Neural cell (in vitro differentiated cells): ENCODE measurements around the gene COL4A2. TPM values are rescaled to one million over a fixed set of nuclear protein-coding genes. Genes with fewer than 3 reads are reported as not detected.

Experiments used
- H2AFZ ChIP-seq: fragments of 200-600, 300-800 bp; sonication (generic), shearing (Covaris generic); 2 replicates; pipeline ENCODE4 v1.6.0; 2014; ENCODE audit warnings: low read depth, mild to moderate bottlenecking, antibody characterized with exemption, low read length, moderate library complexity
- H3F3A ChIP-seq: fragments of 200-600 bp; shearing (Covaris generic); 2 replicates; pipeline ENCODE4 v1.6.1; 2016; ENCODE audit warnings: mild to moderate bottlenecking, moderate library complexity, mixed read lengths, antibody characterized with exemption, low read length; ENCODE audit not compliant: insufficient read depth, poor library complexity, severe bottlenecking
- H3K27ac ChIP-seq: fragments of 200-600, 300-800 bp; sonication (generic), shearing (Covaris generic); 2 replicates; pipeline ENCODE4 v1.5.1; 2014; ENCODE audit warnings: mild to moderate bottlenecking, low read length, moderate library complexity
- H3K27me3 ChIP-seq: fragments of 300-800, 200-600 bp; sonication (generic), shearing (Covaris generic); 2 replicates; pipeline ENCODE4 v1.6.0; 2014; ENCODE audit warnings: mild to moderate bottlenecking, low read depth, low read length, moderate library complexity; ENCODE audit not compliant: insufficient read depth
- H3K36me3 ChIP-seq: fragments of 300-800, 200-600 bp; sonication (generic), shearing (Covaris generic); 2 replicates; pipeline ENCODE4 v1.5.1; 2014; ENCODE audit warnings: mild to moderate bottlenecking, antibody characterized with exemption, low read length, moderate library complexity; ENCODE audit not compliant: insufficient read depth
- H3K4me2 ChIP-seq: fragments of 300-800, 200-600 bp; sonication (generic), shearing (Covaris generic); 2 replicates; pipeline ENCODE4 v1.6.0; 2014; ENCODE audit warnings: mild to moderate bottlenecking, low read length
- H3K4me3 ChIP-seq: fragments of 300-800, 200-600 bp; sonication (generic), shearing (Covaris generic); 2 replicates; pipeline ENCODE4 v1.5.1; 2014; ENCODE audit warnings: mild to moderate bottlenecking, low read length, moderate library complexity
- H3K79me2 ChIP-seq: fragments of 200-600 bp; shearing (Covaris generic); replicated peaks from 2 replicates; pipeline ENCODE4 v1.6.0; 2014; ENCODE audit warnings: mild to moderate bottlenecking, low read length, moderate library complexity; ENCODE audit not compliant: insufficient read depth
- H3K9ac ChIP-seq: fragments of 300-800, 200-600 bp; sonication (generic), shearing (Covaris generic); 2 replicates; pipeline ENCODE4 v1.6.1; 2016; ENCODE audit warnings: mild to moderate bottlenecking, low read length, mixed read lengths
- H3K9me2 ChIP-seq: fragments of 200-600 bp; shearing (Covaris generic); 2 replicates; pipeline ENCODE4 v1.6.1; 2016; ENCODE audit warnings: mild to moderate bottlenecking, low read length, mixed read lengths; ENCODE audit not compliant: insufficient read depth
- H3K9me3 ChIP-seq: fragments of 200-600, 300-800 bp; sonication (generic), shearing (Covaris generic); 2 replicates; pipeline ENCODE4 v1.6.1; 2016; ENCODE audit warnings: mild to moderate bottlenecking, mixed run types, low read length, moderate library complexity, mixed read lengths
- H4K20me1 ChIP-seq: fragments of 200-600 bp; shearing (Covaris generic); 2 replicates; pipeline ENCODE4 v1.6.1; 2016; ENCODE audit warnings: mild to moderate bottlenecking, mixed run types; ENCODE audit not compliant: insufficient read depth
- EP300 ChIP-seq: fragments of 450-650 bp; conservative IDR thresholded peaks from 2 replicates; pipeline ENCODE4 v1.6.1; 2014; ENCODE audit warnings: antibody characterized with exemption, mild to moderate bottlenecking, moderate library complexity; ENCODE audit not compliant: poor library complexity, severe bottlenecking
- EZH2 ChIP-seq: fragments of 200-600, 300-800 bp; shearing (Covaris generic), sonication (generic); IDR thresholded peaks from 2 replicates; pipeline ENCODE4 v1.6.1; 2014; ENCODE audit warnings: antibody characterized with exemption, low read length, borderline replicate concordance, mild to moderate bottlenecking; ENCODE audit not compliant: insufficient read depth, poor library complexity, severe bottlenecking
- MXI1 ChIP-seq: fragments of 450-650 bp; conservative IDR thresholded peaks from 2 replicates; pipeline ENCODE4 v1.6.1; 2014; ENCODE audit warnings: antibody characterized with exemption, mild to moderate bottlenecking; ENCODE audit not compliant: poor library complexity, severe bottlenecking
- POLR2AphosphoS5 ChIP-seq: IDR thresholded peaks from 2 replicates; pipeline ENCODE4 v1.6.1; 2012
- RAD21 ChIP-seq: fragments of 450-650 bp; conservative IDR thresholded peaks from 2 replicates; pipeline ENCODE4 v1.6.1; 2014; ENCODE audit warnings: antibody characterized with exemption, mild to moderate bottlenecking, moderate library complexity
- REST ChIP-seq: IDR thresholded peaks from 2 replicates; pipeline ENCODE4 v1.6.1; 2012; ENCODE audit warnings: borderline replicate concordance
- SMC3 ChIP-seq: fragments of 450-650 bp; conservative IDR thresholded peaks from 2 replicates; pipeline ENCODE4 v1.6.1; 2014; ENCODE audit warnings: antibody characterized with exemption, mild to moderate bottlenecking, moderate library complexity; ENCODE audit not compliant: poor library complexity
- TAF1 ChIP-seq: IDR thresholded peaks from 2 replicates; pipeline ENCODE4 v1.6.1; 2012; ENCODE audit warnings: low read depth
- polyA plus RNA-seq: library from polyadenylated mRNA; depleted of rRNA; stranded (reverse); fragments of >200 nt; gene quantifications from 2 replicates; pipeline ENCODE4 v1.2.3, GENCODE V29; 2014
- TF ChIP-seq, protein P1 (sequence below): fragments of 450-650 bp; IDR thresholded peaks from 2 replicates; pipeline ENCODE4 v1.5.1; 2014; ENCODE audit warnings: antibody characterized with exemption, mild to moderate bottlenecking, moderate library complexity; ENCODE audit not compliant: poor library complexity, severe bottlenecking

The COL4A2 gene
- polyA plus RNA-seq, 1 donor from 2014 or later, result 30.8 TPM

GRCh38 chr13:110300090-110300815 is 6.8 kb upstream of the COL4A2 start:
- Histone ChIP-seq H4K20me1 (no peaks in the 10 kb centered on the region), H3K79me2 (no peaks in the 10 kb centered on the region), H3F3A (no peaks in the 10 kb centered on the region), H3K9ac (no peak overlapping the region), H3K9me2 (no peaks in the 10 kb centered on the region), H3K36me3 (no peaks in the 10 kb centered on the region), H3K9me3 (no peaks in the 10 kb centered on the region), H3K4me2 (no peak overlapping the region), H3K4me3 (no peak overlapping the region), H3K27me3 (no peaks in the 10 kb centered on the region), H2AFZ (no peak overlapping the region), H3K27ac (no peak overlapping the region)
- no peak for TF ChIP-seq SMC3
- TF ChIP-seq TAF1, result no peak
- TF ChIP-seq POLR2AphosphoS5, result peak; percentile 10

GRCh38 chr13:110301083-110301482 is 6.0 kb upstream of the COL4A2 start:
- H3K36me3 ChIP-seq, result no peaks in the 10 kb centered on the region
- TF ChIP-seq POLR2AphosphoS5 (no peak), MXI1 (no peak), REST (no peak), TAF1 (no peak), EZH2 (no peak), RAD21 (no peak), EP300 (no peak)
- TF ChIP-seq, protein P1, sequence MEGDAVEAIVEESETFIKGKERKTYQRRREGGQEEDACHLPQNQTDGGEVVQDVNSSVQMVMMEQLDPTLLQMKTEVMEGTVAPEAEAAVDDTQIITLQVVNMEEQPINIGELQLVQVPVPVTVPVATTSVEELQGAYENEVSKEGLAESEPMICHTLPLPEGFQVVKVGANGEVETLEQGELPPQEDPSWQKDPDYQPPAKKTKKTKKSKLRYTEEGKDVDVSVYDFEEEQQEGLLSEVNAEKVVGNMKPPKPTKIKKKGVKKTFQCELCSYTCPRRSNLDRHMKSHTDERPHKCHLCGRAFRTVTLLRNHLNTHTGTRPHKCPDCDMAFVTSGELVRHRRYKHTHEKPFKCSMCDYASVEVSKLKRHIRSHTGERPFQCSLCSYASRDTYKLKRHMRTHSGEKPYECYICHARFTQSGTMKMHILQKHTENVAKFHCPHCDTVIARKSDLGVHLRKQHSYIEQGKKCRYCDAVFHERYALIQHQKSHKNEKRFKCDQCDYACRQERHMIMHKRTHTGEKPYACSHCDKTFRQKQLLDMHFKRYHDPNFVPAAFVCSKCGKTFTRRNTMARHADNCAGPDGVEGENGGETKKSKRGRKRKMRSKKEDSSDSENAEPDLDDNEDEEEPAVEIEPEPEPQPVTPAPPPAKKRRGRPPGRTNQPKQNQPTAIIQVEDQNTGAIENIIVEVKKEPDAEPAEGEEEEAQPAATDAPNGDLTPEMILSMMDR, result no peak
- H3K79me2 ChIP-seq, result no peaks in the 10 kb centered on the region

More at GRCh38 chr13:110301083-110301482, 6.0 kb upstream of the COL4A2 start:
- H2AFZ ChIP-seq, result no peak overlapping the region
- no peaks in the 10 kb centered on the region for H3K9me2 ChIP-seq
- H3K4me3 ChIP-seq, result no peak overlapping the region
- no peaks in the 10 kb centered on the region for H3K9me3 ChIP-seq
- H3K4me2 ChIP-seq, result no peak overlapping the region
- H3K9ac ChIP-seq, result no peak overlapping the region
- no peaks in the 10 kb centered on the region for H4K20me1 ChIP-seq
- H3K27ac ChIP-seq, result no peak overlapping the region
- H3K27me3 ChIP-seq, result no peaks in the 10 kb centered on the region
- no peaks in the 10 kb centered on the region for H3F3A ChIP-seq
